HL-60 (cell line): ENCODE data around the gene FNDC10.

Source experiments
- CTCF ChIP-seq: IDR thresholded peaks from one replicate; pipeline ENCODE4 v1.5.1; 2011; ENCODE audit warnings: low read length, control low read depth, inconsistent platforms; ENCODE audit not compliant: insufficient read depth
- GABPA ChIP-seq: IDR thresholded peaks from 2 replicates; pipeline ENCODE4 v1.6.1; 2012; ENCODE audit warnings: low read depth
- POLR2AphosphoS5 ChIP-seq: IDR thresholded peaks from 2 replicates; pipeline ENCODE4 v1.6.1; 2012; ENCODE audit warnings: low read depth
- REST ChIP-seq: IDR thresholded peaks from 2 replicates; pipeline ENCODE4 v1.6.1; 2012; ENCODE audit warnings: low read depth; ENCODE audit not compliant: insufficient replicate concordance

- TF ChIP-seq CTCF (no peak), POLR2AphosphoS5 (peak; percentile 71; the same call in 1 of the 2 replicates), REST (no peak), GABPA (peak; percentile 79)
Observed at GRCh38 chr1:1615256-1616044, 15.5 kb upstream of the FNDC10 start, which contains the start of gene MIB2.
